ENCODE measurements around the gene TNNI2.
"Not testable (repeated sequence)": the region's sequence is repeated elsewhere in the genome, so short reads cannot be mapped to it uniquely, and the experiment has no call there.

Gene TNNI2

DNA sequence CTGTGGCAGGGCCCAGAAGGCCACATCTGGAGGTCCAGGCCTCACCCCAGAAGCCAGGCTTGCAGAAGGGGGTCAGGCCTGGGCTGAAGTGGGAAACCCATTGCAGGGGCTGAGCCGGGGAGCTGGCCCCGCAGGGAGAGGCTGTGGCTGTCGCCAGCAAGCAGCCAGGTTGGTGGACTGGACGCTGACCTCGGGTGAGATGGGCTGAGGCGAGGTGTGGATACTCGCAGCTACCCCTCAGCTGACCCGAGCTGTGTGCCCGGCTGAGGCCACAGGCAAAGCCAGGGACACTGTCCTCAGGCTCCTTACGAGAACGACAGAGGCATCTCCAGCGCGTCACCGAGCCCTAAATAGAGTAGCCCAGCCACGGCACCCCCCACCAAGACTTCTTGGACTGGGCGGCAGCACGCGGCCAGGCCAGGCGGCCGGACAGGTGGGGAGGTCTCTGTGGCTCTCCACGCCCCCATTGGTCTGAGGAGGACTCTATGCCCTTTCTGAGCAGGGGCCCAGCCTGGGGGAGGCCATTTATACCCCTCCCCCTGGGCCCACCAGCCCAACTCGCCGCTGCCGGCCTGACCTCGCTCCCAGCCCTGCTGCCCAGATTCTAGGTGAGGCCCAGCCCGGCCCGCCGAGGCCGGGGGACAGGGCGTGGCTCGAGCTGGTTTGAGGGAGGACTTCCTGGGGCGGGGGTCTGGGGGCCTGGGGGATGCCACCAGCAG is at the start of gene TNNI2:
Gene TNNI2 (plus strand): TSS at position 556 of the 719 bp plus-strand sequence. CDS start 716 bp downstream, outside the sequence.
- no peak for DNase-seq (ENCODE audit: low read depth in 1 of 2, low spot score in 1 of 2)

DNA sequence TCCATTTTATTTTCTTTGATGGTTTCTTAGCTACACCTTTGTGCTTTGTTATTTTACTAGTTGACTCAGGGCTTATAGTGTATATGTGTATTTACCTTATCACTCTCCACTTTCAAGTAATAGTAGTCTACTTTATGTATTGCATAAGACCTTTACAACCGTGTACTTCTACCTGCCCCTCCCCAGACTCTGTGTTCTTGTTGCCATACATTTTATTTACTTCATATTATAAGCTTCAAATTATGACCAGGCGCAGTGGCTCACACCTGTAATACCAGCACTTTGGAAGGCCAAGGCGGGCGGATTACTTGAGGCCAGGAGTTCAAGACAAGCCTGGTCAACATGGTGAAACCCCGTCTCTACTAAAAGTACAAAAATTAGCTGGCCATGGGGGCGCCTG is 46.9 kb upstream of the TNNI2 start:
- no peak for DNase-seq (ENCODE audit: low read depth in 1 of 2, low spot score in 1 of 2)

DNA sequence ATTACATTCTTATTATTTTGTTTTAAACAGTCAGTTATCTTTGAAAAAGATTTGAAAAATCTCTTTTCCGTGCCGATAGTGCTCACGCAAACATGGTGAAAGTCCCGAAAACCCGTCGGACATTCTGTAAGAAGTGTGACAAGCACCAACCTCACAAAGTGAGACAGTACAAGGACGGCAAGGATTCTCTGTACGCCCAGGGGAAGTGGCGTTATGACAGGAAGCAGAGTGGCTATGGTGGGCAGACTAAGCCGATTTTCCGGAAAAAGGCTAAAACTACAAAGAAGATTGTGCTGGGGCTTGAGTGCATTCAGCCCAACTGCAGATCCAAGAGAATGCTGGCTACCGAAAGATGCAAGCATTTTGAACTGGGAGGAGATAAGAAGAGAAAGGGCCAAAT is 46.3 kb upstream of the TNNI2 start:
- DNase-seq (ENCODE audit: low read depth in 1 of 2, low spot score in 1 of 2): no peak

DNA sequence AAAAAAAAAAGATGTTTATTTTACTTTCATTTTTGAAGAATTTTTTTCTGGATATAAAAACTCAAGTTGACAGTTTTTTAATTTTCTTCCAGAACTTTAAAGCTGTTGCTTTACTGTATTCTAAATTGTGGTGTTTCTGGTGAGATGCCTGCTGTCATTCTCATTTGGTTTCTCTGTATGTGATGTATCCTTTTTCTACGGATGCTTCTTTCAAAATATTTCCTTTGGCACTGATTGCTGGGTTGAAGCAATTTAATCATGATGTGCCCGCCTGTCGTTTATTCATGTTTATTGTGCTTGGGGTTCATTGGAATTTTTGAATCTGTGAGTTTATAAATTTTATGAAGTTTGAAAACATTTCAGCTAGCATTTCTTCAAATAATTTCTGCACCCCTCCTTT is 45.7 kb upstream of the TNNI2 start:
- no peak for DNase-seq (ENCODE audit: low read depth in 1 of 2, low spot score in 1 of 2)

DNA sequence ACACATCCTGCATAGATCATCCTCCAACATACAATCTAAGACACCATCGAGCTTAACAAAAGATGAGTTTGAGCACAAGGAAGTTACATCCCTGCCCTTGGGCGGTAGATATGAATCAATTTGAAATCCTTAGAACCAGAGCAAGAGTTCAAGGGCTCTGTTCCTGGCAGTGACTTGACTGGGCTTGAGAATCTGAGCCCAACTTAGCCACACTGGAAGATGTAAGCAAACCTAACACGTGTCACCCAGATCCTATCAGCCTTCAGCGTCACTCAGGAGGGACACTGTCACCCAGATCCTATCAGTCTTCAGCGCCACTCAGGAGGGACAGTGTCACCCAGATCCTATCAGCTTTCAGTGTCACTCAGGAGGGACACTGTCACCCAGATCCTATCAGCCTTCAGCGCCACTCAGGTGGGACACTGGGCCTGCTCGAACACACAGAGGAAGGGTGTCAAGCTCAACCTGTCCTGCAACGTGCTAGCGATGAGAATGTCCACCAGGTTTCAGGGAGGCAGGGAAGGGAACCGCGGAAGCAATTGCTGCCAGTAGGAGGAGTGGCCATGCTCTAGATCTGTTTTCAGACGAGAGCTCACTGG is 42.3 kb upstream of the TNNI2 start:
- no peak for DNase-seq (ENCODE audit: low read depth in 1 of 2, low spot score in 1 of 2)

DNA sequence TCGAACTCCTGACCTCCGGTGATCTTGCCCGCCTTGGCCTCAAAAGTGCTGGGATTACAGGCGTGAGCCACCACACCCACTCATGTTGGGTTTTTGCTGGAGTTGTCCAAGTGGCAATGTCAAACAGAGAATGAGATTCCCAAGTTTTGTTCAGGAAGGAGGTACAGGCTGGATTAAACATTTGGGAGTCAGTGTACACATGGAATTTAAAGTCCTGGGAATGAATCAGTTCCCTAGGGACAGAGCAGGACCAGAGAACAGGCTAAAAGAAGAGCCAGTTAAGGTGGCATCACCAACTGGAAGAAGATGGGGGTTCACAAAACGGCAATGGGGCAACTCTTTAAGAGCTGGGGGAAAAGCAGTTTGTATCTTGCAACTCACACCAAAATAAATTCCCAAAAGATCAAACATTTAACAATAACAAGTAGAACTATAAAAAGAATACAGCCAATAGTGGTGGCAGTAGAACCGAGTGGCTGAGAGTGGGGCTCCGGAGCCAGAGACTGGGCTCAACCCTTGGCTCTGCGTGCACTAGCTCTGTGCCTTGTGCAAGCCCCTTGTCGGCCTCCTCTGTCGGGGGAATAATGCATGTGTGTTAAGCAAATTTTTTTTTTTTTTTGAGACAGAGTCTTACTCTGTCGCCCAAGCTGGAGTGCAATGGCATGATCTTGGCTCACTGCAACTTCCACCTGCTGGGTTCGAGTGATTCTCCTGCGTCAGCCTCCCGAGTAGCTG is 41.2 kb upstream of the TNNI2 start:
- DNase-seq (ENCODE audit: low read depth in 1 of 2, low spot score in 1 of 2): no peak

DNA sequence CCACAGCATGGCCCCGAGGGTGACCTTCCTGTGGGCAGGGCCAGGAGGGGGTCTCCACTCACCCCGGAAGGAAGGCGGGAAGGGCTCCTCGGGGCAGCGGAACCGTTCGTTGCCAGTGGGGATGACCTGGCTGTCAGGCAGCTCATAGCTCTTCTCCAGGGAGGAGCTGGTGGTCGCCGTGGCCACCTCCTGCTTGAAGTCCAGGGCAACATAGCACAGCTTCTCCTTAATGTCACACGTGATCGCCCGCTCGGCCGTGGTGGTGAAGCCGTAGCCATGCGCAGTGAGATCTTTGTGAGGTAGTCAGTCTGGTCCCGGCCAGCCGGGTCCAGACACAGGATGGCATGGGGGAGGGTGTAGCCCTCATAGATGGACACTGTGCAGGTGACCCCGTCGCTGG is 35.5 kb upstream of the TNNI2 start:
- no peak for DNase-seq (ENCODE audit: low read depth in 1 of 2, low spot score in 1 of 2)

DNA sequence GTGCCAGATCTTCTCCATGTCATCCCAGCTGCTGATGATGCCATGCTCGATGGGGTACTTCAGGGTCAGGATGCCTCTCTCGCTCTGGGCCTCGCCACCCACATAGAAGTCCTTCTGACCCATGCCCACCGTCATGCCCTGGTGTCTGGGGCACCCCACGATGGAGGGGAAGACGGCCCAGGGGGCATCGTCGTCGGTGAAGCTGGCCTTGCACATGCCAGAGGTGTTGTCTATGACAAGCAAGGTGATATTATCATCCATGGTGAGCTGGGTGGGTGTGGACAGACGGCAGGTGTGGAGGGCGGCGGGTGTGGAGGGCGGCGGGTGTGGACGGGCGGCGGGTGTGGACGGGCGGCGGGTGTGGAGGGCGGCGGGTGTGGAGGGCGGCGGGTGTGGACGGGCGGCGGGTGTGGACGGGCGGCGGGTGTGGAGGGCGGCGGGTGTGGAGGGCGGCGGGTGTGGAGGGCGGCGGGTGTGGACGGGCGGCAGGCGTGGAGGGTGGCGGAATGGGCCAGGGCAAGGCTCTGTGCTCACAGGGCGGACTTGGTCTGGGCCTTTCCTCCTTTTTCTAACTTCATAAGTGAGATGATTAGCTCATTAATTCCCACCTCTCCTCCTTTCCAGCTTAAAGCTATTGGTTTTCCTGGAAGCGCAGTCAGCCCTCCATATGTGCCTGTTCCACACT is 34.8 kb upstream of the TNNI2 start:
- not testable (repeated sequence) for DNase-seq (ENCODE audit: low read depth in 1 of 2, low spot score in 1 of 2)

DNA sequence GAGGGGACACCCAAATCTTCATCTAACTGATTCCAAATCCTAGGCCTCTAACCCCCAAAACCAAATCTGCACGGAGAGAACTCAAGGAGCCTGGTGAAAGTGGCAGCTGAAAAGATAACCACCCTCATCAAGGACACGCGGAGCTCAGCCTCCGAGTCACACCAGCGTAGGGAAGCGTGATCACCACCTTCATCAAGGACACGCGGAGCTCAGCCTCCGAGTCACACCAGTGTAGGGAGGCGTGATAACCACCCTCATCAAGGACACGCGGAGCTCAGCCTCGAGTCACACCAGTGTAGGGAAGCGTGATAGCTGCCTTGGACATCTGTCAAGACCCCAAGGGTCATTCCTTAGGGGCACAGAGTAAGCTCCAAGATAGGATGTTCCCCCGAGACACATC is 33.3 kb upstream of the TNNI2 start:
- DNase-seq (ENCODE audit: low read depth in 1 of 2, low spot score in 1 of 2): no peak

DNA sequence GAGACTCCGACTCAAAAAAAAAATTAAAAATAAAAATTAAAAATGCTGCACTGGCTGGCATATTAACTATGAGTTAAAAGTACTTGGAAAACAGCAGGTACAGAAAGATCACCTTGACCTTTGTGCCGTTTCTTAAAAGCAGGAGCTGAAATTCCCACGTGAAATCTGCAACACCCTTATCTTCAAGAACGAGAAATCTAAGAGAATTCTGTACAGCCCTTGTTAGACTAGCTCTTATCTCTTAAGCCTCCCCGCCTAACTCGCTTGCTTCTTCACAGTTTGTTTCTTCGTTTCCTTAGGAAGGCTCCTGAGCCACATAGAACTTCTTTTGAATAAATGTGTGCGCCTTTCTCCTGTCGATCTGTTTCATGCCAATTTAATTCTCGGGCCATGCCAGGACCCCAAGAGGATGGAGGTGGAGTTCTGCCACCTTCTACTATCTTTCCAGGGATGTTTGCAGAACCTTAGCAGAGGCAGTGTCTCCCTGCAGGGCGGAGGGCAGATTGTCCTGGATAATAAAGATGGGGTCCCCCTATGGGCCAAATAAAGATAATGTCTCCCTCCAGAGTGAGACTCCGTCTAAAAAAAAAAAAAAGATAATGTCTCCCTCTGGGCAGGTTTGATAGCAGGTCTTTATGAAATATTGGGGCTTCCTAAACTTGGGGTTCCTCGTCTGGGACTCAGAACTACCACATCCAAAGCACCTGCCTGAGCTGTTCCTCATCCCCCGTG is 31.4 kb upstream of the TNNI2 start:
- DNase-seq (ENCODE audit: low read depth in 1 of 2, low spot score in 1 of 2): no peak

DNA sequence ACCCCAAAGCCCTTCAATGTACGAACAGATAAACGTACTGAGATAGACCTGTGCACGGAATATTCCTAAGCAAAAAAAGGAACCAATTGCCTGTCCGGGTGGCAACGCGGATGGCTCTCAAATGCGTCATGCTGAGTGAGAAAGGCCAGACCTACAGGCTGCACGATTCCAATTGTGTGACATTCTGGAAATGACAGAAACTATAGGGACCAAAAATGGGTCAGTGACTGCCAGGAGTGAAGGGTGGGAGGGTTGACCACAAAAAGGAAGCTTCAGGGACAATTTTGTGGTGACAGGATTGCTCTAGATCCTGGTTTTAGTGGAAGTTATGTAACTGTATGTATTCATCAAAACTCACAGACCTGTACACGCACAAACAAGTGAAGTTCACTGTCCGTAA is 28.0 kb upstream of the TNNI2 start:
- no peak for DNase-seq (ENCODE audit: low read depth in 1 of 2, low spot score in 1 of 2)

DNA sequence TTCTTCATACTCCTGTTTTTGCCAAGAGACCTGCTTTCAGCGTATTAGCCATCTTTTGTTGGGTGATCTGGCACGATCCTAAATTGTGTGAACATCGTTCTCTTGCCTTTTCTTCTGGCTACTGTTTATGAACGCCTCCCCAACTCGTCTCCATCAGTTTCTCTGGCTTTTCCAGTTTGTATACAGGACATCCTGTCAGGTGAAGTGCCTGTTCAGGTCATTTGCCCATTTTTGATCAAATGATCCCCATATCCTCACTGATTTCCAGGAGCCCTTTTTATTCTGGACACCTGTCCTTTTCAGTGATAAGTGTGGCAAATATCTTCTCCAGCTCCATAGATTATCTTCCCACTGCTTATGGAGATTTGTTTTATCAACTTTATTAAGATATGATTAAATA is 26.5 kb upstream of the TNNI2 start:
- no peak for DNase-seq (ENCODE audit: low read depth in 1 of 2, low spot score in 1 of 2)

DNA sequence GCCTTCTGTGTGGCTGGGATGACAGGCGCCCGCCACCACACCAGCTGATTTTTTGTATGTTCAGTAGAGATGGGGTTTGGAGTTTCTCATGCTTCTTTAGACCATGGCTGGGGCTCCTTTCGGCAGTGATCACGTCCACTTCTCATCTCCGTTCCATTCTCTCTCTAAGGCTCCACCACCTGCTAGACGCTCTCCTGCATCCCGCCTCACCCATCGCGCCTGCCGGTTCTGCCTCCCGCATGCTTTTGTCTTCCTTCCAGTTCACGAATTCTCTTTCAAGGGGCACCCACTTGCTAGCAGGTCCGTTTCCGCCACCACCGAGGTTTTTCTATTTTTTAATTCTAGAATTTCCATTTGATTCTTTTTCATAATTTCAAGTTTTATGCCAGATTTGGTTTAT is 26.0 kb upstream of the TNNI2 start:
- no peak for DNase-seq (ENCODE audit: low read depth in 1 of 2, low spot score in 1 of 2)

DNA sequence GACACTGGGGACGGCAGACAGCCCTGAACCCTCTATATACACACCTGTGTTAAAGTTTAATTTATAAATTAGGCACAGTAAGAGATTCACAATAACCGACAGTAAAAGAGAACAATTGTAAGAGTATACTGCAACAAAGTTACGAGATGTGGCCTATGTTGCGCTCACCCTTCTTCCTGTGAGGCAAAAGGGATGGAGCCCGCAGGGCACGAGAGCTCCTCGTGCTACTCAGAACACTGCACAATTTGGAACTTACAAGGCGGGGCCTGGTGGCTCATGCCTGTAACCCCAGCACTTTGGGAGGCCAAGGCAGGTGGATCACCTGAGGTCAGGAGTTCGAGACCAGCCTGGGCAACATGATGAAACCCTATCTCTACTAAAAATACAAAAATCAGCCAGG is 25.4 kb upstream of the TNNI2 start:
- not testable (repeated sequence) for DNase-seq (ENCODE audit: low read depth in 1 of 2, low spot score in 1 of 2)

DNA sequence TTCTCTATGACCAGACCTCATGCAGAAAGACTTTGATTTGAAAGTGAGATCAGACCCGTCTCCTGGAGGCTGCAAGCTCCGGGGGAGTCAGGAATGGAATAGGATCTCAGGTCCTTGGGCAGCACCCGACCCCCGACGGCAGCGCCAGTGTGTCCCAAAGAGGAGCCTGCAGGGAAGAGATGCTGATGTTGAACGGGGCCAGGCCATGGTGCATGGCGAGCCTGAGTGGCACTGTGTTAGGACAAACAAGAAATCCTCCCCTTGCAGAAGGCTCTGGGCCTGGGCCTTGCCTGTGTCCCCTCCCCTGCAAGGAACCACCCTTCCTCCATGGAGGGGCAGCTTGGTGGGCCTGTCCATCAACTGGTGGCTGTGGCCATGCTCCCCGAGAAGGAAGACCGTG is 24.1 kb upstream of the TNNI2 start:
- no peak for DNase-seq (ENCODE audit: low read depth in 1 of 2, low spot score in 1 of 2)

DNA sequence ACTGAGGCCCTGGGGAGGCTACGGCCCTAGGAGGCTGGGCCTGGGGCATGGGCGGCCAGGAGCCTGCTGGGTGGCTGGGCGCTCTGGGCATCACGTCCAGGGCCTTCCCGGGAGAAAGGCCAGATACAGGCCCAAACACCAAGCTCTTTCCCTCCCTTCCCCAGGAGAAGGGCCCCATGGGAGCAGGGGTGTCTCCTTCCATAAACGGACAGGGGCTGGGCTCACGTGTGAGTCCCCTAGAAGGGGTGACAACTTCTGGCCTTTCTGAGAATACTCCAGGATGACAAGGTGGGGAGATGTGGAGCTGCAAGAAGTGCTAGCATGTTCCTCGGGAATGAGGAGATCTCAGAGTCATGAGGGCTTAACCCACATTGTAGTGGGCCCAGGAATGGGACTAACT is 23.5 kb upstream of the TNNI2 start:
- no peak for DNase-seq (ENCODE audit: low read depth in 1 of 2, low spot score in 1 of 2)

DNA sequence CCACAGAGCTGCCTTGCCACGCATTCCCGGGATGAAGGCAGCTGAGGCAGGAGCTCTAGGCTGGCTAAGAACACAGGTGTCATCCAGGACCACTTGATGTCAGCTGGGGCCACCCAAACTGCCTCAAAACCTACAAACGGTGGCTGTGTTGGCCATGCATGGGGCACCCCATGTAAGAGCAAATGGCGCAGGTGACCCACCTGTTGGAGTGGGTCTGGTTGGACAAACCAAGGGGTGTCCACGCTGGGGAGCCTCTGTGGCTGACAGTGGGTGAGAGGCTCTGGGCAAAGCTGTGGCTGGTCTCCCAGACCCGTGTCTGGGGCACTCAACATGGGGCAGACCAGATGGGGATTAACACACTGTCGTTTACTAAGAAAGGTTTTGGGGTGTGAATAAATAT is 23.0 kb upstream of the TNNI2 start:
- DNase-seq (ENCODE audit: low read depth in 1 of 2, low spot score in 1 of 2): no peak

DNA sequence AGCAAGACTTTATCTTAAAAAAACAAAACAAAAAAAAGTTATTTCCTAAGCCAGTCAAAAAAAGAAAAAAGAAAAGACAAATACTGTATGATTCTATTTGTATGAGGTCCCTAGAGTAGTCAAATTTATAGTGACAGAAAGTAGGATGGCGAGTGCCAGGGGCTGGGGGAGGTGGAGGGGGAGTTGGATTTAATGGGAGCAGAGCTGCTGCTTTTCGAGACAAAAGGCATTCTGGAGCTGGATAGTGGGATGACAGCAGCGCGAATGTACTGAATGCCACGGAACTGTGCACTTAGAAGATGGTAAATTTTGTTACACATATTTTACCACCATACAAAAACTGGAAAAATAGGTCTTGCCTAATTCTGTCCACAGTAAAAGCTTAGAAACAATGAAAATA is 21.8 kb upstream of the TNNI2 start:
- no peak for DNase-seq (ENCODE audit: low read depth in 1 of 2, low spot score in 1 of 2)

DNA sequence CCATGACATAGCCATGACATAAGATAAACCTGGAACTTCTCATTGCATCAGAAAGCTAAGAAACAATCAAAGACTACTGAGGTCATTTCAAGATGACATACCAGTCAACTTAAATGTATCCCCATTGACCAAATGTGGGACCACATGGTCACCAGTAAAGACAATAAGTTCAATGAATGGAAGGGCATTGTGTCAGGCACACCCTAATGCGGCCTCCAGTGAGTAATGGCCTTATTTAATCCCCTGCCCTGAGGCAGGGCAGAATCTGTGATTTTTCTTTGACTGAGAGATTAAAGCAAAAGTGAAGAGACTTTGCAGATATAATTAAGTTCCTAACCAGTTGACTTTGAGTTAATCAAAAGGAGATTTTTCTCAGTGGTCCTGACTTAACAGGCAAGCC is 21.3 kb upstream of the TNNI2 start:
- DNase-seq (ENCODE audit: low read depth in 1 of 2, low spot score in 1 of 2): no peak

DNA sequence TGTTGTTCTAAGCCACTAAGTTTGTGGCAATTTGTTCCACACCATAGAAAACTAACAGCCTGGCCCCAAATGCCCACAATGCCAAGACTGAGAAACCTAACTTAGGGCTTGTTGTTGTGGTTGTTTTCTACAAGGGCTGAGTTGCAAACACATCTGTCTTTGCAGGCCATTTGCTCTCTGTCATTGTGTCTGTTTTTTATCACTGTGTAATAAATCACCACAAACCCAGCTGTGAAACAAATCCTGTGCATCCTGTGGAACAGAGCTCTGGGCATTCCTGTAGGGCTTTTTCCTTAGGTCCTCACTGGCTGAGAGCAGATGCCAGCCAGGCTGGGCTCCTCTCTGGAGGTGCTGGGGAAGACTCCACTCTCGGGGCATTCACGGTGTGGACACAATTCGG is 19.7 kb upstream of the TNNI2 start:
- DNase-seq (ENCODE audit: low read depth in 1 of 2, low spot score in 1 of 2): no peak
